Neural cell (in vitro differentiated cells): ENCODE data around the gene PFKFB4.

Source experiments
- EP300 ChIP-seq: fragments of 450-650 bp; conservative IDR thresholded peaks from 2 replicates; pipeline ENCODE4 v1.6.1; 2014; ENCODE audit warnings: antibody characterized with exemption, mild to moderate bottlenecking, moderate library complexity; ENCODE audit not compliant: poor library complexity, severe bottlenecking
- EZH2 ChIP-seq: fragments of 200-600, 300-800 bp; shearing (Covaris generic), sonication (generic); IDR thresholded peaks from 2 replicates; pipeline ENCODE4 v1.6.1; 2014; ENCODE audit warnings: antibody characterized with exemption, low read length, borderline replicate concordance, mild to moderate bottlenecking; ENCODE audit not compliant: insufficient read depth, poor library complexity, severe bottlenecking
- MXI1 ChIP-seq: fragments of 450-650 bp; conservative IDR thresholded peaks from 2 replicates; pipeline ENCODE4 v1.6.1; 2014; ENCODE audit warnings: antibody characterized with exemption, mild to moderate bottlenecking; ENCODE audit not compliant: poor library complexity, severe bottlenecking
- POLR2AphosphoS5 ChIP-seq: IDR thresholded peaks from 2 replicates; pipeline ENCODE4 v1.6.1; 2012
- RAD21 ChIP-seq: fragments of 450-650 bp; conservative IDR thresholded peaks from 2 replicates; pipeline ENCODE4 v1.6.1; 2014; ENCODE audit warnings: antibody characterized with exemption, mild to moderate bottlenecking, moderate library complexity
- SMC3 ChIP-seq: fragments of 450-650 bp; conservative IDR thresholded peaks from 2 replicates; pipeline ENCODE4 v1.6.1; 2014; ENCODE audit warnings: antibody characterized with exemption, mild to moderate bottlenecking, moderate library complexity; ENCODE audit not compliant: poor library complexity
- TAF1 ChIP-seq: IDR thresholded peaks from 2 replicates; pipeline ENCODE4 v1.6.1; 2012; ENCODE audit warnings: low read depth
- TF ChIP-seq, protein P1 (sequence below): fragments of 450-650 bp; IDR thresholded peaks from 2 replicates; pipeline ENCODE4 v1.5.1; 2014; ENCODE audit warnings: antibody characterized with exemption, mild to moderate bottlenecking, moderate library complexity; ENCODE audit not compliant: poor library complexity, severe bottlenecking
- TF ChIP-seq, protein P2 (sequence below): IDR thresholded peaks from 2 replicates; pipeline ENCODE4 v1.6.1; 2012; ENCODE audit warnings: borderline replicate concordance

DNA sequence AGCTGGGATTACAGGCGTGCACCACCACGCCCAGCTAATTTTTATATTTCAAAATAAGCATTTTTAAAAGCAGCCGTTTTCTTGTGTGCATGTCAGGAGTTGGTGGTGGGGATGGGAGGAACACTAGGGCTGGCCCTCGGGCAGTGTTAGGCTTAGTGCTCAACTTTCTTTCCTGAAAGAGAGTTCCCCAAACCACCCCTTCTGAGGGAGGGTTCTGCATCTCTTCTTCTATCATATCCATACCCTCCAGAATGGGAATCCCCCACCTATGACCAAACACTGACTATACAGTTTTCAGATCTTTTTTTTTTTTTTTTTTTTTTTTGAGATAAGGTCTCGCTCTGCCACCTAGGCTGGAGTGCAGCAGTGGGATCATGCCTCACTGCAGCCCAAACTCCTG, 12.5 kb downstream of the PFKFB4 start:
- TF ChIP-seq, protein P1, sequence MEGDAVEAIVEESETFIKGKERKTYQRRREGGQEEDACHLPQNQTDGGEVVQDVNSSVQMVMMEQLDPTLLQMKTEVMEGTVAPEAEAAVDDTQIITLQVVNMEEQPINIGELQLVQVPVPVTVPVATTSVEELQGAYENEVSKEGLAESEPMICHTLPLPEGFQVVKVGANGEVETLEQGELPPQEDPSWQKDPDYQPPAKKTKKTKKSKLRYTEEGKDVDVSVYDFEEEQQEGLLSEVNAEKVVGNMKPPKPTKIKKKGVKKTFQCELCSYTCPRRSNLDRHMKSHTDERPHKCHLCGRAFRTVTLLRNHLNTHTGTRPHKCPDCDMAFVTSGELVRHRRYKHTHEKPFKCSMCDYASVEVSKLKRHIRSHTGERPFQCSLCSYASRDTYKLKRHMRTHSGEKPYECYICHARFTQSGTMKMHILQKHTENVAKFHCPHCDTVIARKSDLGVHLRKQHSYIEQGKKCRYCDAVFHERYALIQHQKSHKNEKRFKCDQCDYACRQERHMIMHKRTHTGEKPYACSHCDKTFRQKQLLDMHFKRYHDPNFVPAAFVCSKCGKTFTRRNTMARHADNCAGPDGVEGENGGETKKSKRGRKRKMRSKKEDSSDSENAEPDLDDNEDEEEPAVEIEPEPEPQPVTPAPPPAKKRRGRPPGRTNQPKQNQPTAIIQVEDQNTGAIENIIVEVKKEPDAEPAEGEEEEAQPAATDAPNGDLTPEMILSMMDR = no peak
- TF ChIP-seq EP300 (no peak), EZH2 (no peak), POLR2AphosphoS5 (no peak), MXI1 (no peak), TAF1 (no peak), SMC3 (no peak), RAD21 (no peak)
- TF ChIP-seq, protein P2, sequence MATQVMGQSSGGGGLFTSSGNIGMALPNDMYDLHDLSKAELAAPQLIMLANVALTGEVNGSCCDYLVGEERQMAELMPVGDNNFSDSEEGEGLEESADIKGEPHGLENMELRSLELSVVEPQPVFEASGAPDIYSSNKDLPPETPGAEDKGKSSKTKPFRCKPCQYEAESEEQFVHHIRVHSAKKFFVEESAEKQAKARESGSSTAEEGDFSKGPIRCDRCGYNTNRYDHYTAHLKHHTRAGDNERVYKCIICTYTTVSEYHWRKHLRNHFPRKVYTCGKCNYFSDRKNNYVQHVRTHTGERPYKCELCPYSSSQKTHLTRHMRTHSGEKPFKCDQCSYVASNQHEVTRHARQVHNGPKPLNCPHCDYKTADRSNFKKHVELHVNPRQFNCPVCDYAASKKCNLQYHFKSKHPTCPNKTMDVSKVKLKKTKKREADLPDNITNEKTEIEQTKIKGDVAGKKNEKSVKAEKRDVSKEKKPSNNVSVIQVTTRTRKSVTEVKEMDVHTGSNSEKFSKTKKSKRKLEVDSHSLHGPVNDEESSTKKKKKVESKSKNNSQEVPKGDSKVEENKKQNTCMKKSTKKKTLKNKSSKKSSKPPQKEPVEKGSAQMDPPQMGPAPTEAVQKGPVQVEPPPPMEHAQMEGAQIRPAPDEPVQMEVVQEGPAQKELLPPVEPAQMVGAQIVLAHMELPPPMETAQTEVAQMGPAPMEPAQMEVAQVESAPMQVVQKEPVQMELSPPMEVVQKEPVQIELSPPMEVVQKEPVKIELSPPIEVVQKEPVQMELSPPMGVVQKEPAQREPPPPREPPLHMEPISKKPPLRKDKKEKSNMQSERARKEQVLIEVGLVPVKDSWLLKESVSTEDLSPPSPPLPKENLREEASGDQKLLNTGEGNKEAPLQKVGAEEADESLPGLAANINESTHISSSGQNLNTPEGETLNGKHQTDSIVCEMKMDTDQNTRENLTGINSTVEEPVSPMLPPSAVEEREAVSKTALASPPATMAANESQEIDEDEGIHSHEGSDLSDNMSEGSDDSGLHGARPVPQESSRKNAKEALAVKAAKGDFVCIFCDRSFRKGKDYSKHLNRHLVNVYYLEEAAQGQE = no peak
